A549 (cell line): Measurements from ENCODE around the gene LRFN3.

ENCODE experiments used
- BHLHE40 ChIP-seq: IDR thresholded peaks from 2 replicates; pipeline ENCODE4 v1.6.1; 2012; ENCODE audit warnings: low read depth, low read length, inconsistent platforms
- CEBPB ChIP-seq, 2 experiments: fragments of >200 bp in 1 of 2; sonication (Bioruptor Twin) in 1 of 2; formaldehyde crosslinking in 1 of 2; IDR thresholded peaks; 2 replicates each; pipeline ENCODE4 v1.6.1; 2012 to 2016
- CHD2 ChIP-seq: fragments of 150-350 bp; IDR thresholded peaks from 2 replicates; pipeline ENCODE4 v1.6.1; 2014; ENCODE audit warnings: low read length; ENCODE audit not compliant: partially characterized antibody
- PHF8 ChIP-seq: fragments of 200-600 bp; sonication (generic); IDR thresholded peaks from 2 replicates; pipeline ENCODE4 v1.6.1; 2016; ENCODE audit warnings: low read depth, mild to moderate bottlenecking, antibody characterized with exemption, moderate library complexity, borderline replicate concordance
- POLR2A ChIP-seq: IDR thresholded peaks from 2 replicates; pipeline ENCODE4 v1.6.1; 2012; ENCODE audit warnings: mild to moderate bottlenecking, low read length
- RFX5 ChIP-seq: fragments of 450-650 bp; IDR thresholded peaks from 2 replicates; pipeline ENCODE4 v1.7.1; 2014; ENCODE audit warnings: antibody characterized with exemption, mild to moderate bottlenecking, moderate library complexity
- ZFP36 ChIP-seq: fragments of 450-650 bp; IDR thresholded peaks from 2 replicates; pipeline ENCODE4 v1.6.1; 2014; ENCODE audit warnings: borderline replicate concordance; ENCODE audit not compliant: partially characterized antibody
- TF ChIP-seq, protein P1 (sequence below): fragments of 150-350 bp; IDR thresholded peaks from 2 replicates; pipeline ENCODE4 v1.6.1; 2014; ENCODE audit warnings: low read depth, mild to moderate bottlenecking, low read length
- TF ChIP-seq, protein P2 (sequence below): fragments of >200 bp; sonication (Bioruptor Twin); formaldehyde crosslinking; IDR thresholded peaks from 3 replicates; pipeline ENCODE4 v1.6.1; 2016
- TF ChIP-seq, protein P3 (sequence below): fragments of >200 bp; sonication (Bioruptor Twin); formaldehyde crosslinking; IDR thresholded peaks from 3 replicates; pipeline ENCODE4 v1.5.1; 2016
- TF ChIP-seq, protein P4 (sequence below): fragments of 250-450 bp; sonication (Bioruptor Pico); IDR thresholded peaks from 2 replicates; pipeline ENCODE4 v1.5.0; 2021; ENCODE audit warnings: mild to moderate bottlenecking, moderate library complexity, borderline replicate concordance
- TF ChIP-seq, protein P5 (sequence below): fragments of 200-600 bp; sonication (generic); IDR thresholded peaks from 2 replicates; pipeline ENCODE4 v1.6.1; 2016; ENCODE audit warnings: antibody characterized with exemption, mild to moderate bottlenecking, moderate library complexity
- TF ChIP-seq, protein P6 (sequence below): fragments of 450-650 bp; IDR thresholded peaks from 2 replicates; pipeline ENCODE4 v1.6.1; 2014; ENCODE audit warnings: antibody characterized with exemption

DNA sequence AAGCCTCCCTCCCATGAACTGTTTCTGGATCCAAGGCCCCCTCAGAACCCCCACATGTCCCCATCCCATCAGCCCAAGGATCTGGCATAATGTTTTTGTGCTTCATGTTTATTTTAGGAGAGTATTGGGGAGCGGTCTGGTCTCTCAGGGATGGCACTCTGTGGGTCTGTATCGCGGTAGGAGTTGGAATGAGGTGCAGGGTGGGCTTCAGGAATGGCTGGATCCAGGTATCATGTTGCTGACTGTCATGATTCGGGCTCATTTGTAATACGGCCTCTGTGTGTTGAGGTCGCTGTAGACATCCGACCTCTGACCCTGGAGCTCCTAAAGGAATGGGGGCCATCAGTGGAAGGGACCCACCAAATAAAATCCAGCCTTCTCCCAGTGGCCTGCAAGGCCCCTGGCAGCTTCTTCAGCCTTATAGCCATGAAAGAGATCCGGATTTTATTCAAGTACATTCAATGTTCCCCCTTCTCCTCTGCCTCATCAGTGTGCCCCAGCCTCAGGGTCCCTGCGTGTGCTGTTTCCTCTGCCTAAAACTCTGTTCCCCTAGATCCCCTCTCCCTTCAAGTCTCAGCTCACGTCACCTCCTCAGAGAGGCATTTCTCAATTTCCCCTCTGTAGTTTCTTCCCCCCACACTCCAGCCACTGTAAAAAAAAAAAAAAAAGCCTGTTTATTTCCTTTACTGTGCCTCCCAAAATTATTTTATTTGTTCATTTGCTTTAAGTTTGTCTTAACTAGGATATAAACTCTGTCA, 31.7 kb upstream of the LRFN3 start:
- TF ChIP-seq, protein P1, sequence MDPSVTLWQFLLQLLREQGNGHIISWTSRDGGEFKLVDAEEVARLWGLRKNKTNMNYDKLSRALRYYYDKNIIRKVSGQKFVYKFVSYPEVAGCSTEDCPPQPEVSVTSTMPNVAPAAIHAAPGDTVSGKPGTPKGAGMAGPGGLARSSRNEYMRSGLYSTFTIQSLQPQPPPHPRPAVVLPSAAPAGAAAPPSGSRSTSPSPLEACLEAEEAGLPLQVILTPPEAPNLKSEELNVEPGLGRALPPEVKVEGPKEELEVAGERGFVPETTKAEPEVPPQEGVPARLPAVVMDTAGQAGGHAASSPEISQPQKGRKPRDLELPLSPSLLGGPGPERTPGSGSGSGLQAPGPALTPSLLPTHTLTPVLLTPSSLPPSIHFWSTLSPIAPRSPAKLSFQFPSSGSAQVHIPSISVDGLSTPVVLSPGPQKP = no peak
- TF ChIP-seq, protein P2, sequence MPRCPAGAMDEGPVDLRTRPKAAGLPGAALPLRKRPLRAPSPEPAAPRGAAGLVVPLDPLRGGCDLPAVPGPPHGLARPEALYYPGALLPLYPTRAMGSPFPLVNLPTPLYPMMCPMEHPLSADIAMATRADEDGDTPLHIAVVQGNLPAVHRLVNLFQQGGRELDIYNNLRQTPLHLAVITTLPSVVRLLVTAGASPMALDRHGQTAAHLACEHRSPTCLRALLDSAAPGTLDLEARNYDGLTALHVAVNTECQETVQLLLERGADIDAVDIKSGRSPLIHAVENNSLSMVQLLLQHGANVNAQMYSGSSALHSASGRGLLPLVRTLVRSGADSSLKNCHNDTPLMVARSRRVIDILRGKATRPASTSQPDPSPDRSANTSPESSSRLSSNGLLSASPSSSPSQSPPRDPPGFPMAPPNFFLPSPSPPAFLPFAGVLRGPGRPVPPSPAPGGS = no peak
- TF ChIP-seq CHD2 (no peak), RFX5 (no peak), BHLHE40 (no peak), ZFP36 (no peak), CEBPB (IDR thresholded peaks at IDR 0.05) (no peak), POLR2A (no peak), PHF8 (no peak)
- TF ChIP-seq, protein P3, sequence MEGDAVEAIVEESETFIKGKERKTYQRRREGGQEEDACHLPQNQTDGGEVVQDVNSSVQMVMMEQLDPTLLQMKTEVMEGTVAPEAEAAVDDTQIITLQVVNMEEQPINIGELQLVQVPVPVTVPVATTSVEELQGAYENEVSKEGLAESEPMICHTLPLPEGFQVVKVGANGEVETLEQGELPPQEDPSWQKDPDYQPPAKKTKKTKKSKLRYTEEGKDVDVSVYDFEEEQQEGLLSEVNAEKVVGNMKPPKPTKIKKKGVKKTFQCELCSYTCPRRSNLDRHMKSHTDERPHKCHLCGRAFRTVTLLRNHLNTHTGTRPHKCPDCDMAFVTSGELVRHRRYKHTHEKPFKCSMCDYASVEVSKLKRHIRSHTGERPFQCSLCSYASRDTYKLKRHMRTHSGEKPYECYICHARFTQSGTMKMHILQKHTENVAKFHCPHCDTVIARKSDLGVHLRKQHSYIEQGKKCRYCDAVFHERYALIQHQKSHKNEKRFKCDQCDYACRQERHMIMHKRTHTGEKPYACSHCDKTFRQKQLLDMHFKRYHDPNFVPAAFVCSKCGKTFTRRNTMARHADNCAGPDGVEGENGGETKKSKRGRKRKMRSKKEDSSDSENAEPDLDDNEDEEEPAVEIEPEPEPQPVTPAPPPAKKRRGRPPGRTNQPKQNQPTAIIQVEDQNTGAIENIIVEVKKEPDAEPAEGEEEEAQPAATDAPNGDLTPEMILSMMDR = no peak
- TF ChIP-seq, protein P4, sequence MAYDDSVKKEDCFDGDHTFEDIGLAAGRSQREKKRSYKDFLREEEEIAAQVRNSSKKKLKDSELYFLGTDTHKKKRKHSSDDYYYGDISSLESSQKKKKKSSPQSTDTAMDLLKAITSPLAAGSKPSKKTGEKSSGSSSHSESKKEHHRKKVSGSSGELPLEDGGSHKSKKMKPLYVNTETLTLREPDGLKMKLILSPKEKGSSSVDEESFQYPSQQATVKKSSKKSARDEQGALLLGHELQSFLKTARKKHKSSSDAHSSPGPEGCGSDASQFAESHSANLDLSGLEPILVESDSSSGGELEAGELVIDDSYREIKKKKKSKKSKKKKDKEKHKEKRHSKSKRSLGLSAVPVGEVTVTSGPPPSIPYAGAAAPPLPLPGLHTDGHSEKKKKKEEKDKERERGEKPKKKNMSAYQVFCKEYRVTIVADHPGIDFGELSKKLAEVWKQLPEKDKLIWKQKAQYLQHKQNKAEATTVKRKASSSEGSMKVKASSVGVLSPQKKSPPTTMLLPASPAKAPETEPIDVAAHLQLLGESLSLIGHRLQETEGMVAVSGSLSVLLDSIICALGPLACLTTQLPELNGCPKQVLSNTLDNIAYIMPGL (CRISPR knock-in tag) = no peak
- TF ChIP-seq, protein P5, sequence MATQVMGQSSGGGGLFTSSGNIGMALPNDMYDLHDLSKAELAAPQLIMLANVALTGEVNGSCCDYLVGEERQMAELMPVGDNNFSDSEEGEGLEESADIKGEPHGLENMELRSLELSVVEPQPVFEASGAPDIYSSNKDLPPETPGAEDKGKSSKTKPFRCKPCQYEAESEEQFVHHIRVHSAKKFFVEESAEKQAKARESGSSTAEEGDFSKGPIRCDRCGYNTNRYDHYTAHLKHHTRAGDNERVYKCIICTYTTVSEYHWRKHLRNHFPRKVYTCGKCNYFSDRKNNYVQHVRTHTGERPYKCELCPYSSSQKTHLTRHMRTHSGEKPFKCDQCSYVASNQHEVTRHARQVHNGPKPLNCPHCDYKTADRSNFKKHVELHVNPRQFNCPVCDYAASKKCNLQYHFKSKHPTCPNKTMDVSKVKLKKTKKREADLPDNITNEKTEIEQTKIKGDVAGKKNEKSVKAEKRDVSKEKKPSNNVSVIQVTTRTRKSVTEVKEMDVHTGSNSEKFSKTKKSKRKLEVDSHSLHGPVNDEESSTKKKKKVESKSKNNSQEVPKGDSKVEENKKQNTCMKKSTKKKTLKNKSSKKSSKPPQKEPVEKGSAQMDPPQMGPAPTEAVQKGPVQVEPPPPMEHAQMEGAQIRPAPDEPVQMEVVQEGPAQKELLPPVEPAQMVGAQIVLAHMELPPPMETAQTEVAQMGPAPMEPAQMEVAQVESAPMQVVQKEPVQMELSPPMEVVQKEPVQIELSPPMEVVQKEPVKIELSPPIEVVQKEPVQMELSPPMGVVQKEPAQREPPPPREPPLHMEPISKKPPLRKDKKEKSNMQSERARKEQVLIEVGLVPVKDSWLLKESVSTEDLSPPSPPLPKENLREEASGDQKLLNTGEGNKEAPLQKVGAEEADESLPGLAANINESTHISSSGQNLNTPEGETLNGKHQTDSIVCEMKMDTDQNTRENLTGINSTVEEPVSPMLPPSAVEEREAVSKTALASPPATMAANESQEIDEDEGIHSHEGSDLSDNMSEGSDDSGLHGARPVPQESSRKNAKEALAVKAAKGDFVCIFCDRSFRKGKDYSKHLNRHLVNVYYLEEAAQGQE = no peak
- TF ChIP-seq, protein P6, sequence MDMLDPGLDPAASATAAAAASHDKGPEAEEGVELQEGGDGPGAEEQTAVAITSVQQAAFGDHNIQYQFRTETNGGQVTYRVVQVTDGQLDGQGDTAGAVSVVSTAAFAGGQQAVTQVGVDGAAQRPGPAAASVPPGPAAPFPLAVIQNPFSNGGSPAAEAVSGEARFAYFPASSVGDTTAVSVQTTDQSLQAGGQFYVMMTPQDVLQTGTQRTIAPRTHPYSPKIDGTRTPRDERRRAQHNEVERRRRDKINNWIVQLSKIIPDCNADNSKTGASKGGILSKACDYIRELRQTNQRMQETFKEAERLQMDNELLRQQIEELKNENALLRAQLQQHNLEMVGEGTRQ = no peak
